NCI-H128 (cell line): Measurements from ENCODE around the gene CYP19A1.

Source experiments
- DNase-seq: peaks from one replicate; lab custom pipeline; 2025; ENCODE audit not compliant: unreplicated experiment; lab: John Stamatoyannopoulos, UW

Gene CYP19A1

GRCh38 chr15:51338496-51338895, at the start of gene CYP19A1:
Gene CYP19A1 (minus strand): TSS chr15:51338596. CDS start chr15:51242912, 95,684 bp downstream.
- DNase-seq: no peak

GRCh38 chr15:51387699-51388041, 49.3 kb upstream of the CYP19A1 start:
- DNase-seq: no peak

GRCh38 chr15:51386960-51387698, 48.7 kb upstream of the CYP19A1 start:
- DNase-seq: no peak

GRCh38 chr15:51386486-51386885, 48.1 kb upstream of the CYP19A1 start:
- no peak for DNase-seq

- no peak for DNase-seq
These were observed 47.6 kb upstream of the CYP19A1 start for GRCh38 chr15:51386029-51386428.

- DNase-seq: no peak
These were observed 44.4 kb upstream of the CYP19A1 start for GRCh38 chr15:51382787-51383186.

- no peak for DNase-seq
These were observed 42.8 kb upstream of the CYP19A1 start for GRCh38 chr15:51380999-51381806.

- DNase-seq: no peak
These were observed 41.0 kb upstream of the CYP19A1 start for GRCh38 chr15:51379390-51379789.

- no peak for DNase-seq
These were observed 40.0 kb upstream of the CYP19A1 start for GRCh38 chr15:51378406-51378805.

GRCh38 chr15:51377038-51377786, 38.8 kb upstream of the CYP19A1 start:
- DNase-seq: no peak

- no peak for DNase-seq
These were observed 37.7 kb upstream of the CYP19A1 start for GRCh38 chr15:51375966-51376640.

GRCh38 chr15:51374131-51374530, 35.7 kb upstream of the CYP19A1 start:
- DNase-seq: no peak

GRCh38 chr15:51371266-51371665, 32.9 kb upstream of the CYP19A1 start:
- DNase-seq: no peak

GRCh38 chr15:51369451-51369761, 31.0 kb upstream of the CYP19A1 start:
- no peak for DNase-seq

GRCh38 chr15:51368751-51369450, 30.5 kb upstream of the CYP19A1 start:
- no peak for DNase-seq

- DNase-seq: no peak
These were observed 29.9 kb upstream of the CYP19A1 start for GRCh38 chr15:51368307-51368706.

- no peak for DNase-seq
These were observed 29.1 kb upstream of the CYP19A1 start for GRCh38 chr15:51367322-51367976.

- DNase-seq: no peak
These were observed 28.5 kb upstream of the CYP19A1 start for GRCh38 chr15:51366920-51367319.

- no peak for DNase-seq
These were observed 27.7 kb upstream of the CYP19A1 start for GRCh38 chr15:51366071-51366470.

- no peak for DNase-seq
These were observed 27.0 kb upstream of the CYP19A1 start for GRCh38 chr15:51365417-51365816.
